ENCODE results near the gene DOCK8.

DOCK8 gene

GRCh38 chr9:431701-432100, 217.0 kb downstream of the DOCK8 start:
- DNase-seq, result no peak

DNA sequence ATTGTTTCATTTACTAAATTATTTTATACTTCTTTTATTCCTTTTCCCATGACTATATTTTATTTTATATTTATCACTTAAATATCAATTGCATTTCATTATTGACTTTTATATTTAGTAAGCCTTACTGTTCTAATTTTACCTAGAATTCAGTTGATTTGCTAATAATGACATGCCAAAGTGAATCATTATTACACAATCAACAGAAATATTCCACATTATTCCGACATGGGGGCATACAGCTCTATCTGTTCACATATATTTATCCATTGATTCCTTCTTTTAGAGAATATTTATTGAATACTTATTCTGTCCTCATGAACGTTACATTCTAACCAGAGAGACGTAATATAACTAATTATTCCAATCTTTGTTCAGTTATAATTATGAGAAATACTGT, 221.8 kb downstream of the DOCK8 start:
- DNase-seq, result no peak

- DNase-seq, result no peak
These were observed 222.4 kb downstream of the DOCK8 start for GRCh38 chr9:437066-437465.

- DNase-seq, result no peak
These were observed 222.9 kb downstream of the DOCK8 start for GRCh38 chr9:437574-438001.

GRCh38 chr9:438066-438465, 223.4 kb downstream of the DOCK8 start:
- DNase-seq, result no peak

GRCh38 chr9:438961-439768, 224.5 kb downstream of the DOCK8 start:
- DNase-seq, result no peak

DNA sequence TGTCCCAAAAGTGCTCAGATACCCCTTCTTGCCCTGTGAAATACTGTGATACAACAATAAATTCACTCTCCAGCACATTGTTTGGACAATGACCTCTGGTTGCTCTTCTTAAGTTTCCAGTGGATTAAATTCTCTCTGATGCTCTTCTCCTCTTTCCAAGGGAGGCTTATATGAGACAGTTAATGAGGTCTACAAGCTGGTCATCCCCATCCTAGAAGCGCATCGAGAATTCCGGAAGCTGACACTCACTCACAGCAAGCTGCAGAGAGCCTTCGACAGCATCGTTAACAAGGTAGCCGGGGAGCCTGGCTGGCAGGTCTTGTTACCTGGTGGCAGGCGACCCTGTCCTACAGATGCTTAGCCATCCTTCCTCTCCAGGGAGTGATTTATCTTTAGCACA, 226.5 kb downstream of the DOCK8 start:
- no peak for DNase-seq

- DNase-seq, result no peak
These were observed 229.9 kb downstream of the DOCK8 start for GRCh38 chr9:444528-444927.

DNA sequence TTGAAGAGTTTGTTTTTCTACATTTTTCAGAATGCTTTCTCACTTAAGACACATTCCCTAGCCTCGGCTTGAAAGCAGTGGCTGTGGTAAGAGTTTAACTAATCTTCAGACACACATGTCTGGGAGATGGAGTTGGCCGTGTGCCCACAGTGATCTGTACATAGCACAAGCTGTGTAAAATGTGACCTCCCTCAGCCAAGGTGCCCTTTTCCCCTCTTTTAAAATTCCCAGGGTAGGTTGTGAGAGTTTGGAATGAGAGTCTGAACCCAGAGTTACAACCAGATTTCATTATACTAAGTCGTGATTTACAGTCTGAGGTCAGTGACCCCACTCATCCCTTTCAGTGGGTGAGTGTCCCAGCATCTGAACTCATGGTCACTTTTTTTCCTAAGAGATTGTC, 230.4 kb downstream of the DOCK8 start:
- no peak for DNase-seq

- no peak for DNase-seq
These were observed 231.5 kb downstream of the DOCK8 start for GRCh38 chr9:446074-446699.

DNA sequence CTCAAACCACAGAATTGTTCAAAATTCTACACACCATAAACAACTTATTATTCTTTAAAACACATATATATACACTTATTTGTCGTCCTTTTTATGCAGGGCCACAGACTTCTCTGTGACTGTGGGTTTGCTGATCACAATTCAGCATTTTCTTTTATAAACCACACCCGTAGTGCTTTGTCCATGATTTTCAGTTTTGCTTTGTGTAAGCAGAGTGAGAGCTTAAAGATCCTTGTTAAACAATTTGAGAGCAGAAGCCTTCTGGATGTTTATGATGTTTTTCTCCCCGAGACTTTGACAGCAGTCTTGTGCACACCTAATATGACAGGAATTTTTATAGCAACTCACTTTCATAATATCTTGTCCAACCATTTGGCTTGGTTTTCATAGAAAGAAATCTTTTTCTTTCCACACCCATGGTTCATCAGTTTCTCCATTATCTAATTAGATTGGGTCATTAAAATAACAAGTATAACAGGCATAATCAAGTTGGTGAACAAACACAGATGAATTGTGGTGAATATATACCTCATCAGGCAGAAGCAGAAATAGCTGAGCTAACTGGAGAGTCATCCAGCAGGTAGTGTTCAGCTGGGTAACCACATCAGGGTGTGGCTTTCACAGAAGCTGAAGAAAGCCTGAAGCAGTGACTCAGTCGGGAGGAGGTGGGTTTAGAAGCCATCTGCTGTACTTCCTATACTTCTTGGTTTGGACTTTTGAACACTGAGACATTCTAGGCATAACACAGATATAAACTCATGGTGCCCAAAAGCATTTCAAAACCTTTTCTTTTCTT, 232.8 kb downstream of the DOCK8 start:
- DNase-seq, result no peak

GRCh38 chr9:450057-450456, 235.4 kb downstream of the DOCK8 start:
- DNase-seq, result no peak

GRCh38 chr9:450561-450960, 235.9 kb downstream of the DOCK8 start:
- no peak for DNase-seq

DNA sequence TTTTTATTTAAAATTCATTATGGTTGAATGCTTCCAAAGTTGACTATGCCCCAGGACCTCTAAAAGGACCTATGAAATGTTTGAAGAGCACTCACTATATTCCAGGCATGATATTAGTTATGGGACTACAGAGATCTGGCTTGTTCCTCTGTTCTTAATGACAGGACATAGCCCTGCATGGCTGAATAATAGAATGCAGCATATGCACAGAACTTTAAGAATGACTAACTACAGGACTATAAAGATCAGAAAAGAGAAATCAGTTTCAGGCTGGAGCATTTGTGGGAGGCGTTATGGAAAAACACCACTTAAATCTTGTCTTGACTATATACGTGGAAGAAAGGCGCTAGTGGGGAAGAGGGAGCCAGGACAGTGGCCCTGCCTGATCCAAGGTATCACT, 239.2 kb downstream of the DOCK8 start:
- DNase-seq, result no peak

GRCh38 chr9:456365-456764, 241.7 kb downstream of the DOCK8 start:
- no peak for DNase-seq

DNA sequence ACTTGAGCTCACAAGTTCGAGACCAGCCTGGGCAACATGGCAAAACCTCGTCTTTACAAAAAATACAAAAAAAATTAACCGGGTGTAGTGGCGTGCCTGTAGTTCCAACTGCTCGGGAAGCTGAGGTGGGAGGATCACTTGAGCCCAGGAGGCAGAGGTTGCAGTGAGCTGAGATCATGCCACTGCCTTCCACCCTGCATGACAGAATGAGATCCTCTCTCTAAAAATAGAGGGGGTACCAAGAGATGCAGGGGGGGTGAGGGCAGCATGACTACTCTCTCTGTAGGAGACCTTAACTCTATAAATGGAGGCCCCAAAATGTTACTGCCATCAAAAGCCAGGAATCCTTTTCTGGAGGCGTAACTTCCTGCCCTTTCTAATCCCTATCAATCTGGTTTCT, 243.9 kb downstream of the DOCK8 start:
- no peak for DNase-seq

DNA sequence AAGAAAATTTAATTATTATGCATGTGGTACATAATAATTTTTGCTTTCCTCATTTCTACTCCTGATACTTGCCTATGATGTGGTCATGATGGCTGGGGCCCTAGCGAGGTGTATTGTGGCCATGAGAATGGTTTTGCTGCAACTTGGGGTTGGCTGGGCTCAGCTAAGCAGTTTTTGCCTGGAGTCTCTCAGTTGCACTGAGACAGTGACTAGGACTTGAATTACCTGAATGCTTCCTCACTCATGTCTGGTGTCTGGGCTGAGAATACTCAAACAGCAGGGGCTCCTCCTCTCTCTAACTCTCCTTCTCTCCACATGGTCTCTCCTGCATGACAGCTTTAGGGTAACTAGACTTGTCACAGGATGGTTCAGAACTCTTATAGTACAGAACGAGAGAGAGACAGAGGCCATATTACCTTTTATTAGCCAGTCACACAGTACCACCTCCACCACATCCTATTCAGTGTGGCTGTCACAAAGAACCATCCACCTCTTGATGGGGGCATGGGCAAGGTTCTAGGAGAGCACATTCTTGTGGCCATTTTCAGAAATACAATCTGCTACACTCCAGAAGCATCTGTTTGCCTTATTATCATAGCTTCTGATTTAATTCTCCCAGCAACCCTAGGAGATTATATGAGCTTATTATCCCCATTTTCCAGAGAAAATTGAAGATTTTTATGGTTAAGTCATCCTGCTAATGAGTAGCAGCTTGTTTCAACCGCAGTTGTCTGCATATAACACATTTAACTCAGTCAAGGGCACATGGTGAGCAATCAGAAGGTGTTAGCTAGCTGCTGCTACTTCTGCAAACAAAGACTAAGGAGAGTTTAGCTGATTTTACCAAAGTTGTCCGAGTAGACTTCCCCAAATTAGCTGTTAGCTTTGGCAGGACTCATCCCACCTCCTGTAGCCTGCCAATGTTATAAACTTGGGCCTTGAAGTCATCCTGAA, 245.1 kb downstream of the DOCK8 start:
- DNase-seq, result no peak

- no peak for DNase-seq
These were observed 247.5 kb downstream of the DOCK8 start for GRCh38 chr9:462121-462520.

GRCh38 chr9:462606-463005, 247.9 kb downstream of the DOCK8 start:
- no peak for DNase-seq

DNA sequence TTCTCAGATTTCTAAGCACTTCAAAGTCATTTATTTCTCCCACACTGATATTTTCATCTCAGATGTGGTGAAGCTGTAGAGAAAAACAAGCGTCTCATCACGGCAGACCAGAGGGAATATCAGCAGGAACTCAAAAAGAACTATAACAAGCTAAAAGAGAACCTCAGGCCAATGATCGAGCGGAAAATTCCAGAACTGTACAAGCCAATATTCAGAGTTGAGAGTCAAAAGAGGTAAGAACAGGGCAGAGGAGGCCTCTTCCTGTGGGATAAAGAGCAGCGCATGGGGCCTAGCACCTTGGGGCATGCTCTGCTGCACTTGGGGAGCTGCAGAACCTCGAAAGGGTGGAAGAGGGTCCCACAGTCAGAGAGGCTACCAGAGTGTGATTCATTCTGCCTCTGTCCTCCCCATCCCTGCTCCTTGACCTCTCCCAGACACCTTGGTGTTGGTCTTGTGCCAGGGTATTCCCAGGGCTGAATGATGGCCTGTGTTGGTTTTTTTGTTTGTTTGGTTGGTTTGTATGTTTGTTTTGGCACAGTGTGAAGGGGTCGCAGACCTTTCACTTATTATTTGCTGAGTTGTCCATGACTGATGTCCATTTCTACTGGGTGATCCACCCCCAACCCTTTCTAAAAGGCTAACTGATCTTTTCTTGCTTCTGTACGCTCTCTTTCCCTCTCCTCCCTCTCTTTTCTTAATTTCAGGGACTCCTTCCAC, 248.9 kb downstream of the DOCK8 start:
- DNase-seq, result no peak

DNA sequence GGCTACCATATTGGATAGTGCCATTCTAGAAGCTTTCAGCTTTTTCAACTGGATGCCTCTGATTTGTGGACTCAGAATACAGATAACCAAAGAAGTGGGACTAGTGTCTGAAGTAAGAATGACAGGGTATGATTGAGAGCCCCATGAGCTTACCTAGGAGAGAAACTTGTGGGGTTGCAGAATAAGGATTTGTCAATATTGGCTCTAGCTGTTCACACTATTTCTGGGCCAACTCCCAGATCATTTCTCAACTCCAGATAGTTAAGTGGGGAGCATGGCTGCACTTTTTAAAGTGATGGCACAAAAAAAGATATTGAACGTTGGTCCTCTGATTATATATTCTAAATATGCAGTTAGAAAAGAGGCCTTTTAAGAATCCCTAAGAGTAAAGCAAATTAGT, 252.1 kb downstream of the DOCK8 start:
- DNase-seq, result no peak

Measured in NCI-H2029 treated with DMSO at 0.1 percent for 48 hours (cell line).